Panc1 (cell line): ENCODE measurements around the gene GRK7. TPM values are rescaled to one million over a fixed set of nuclear protein-coding genes. Genes with fewer than 3 reads are reported as not detected.

Experiments
- ATAC-seq: fragments of 200-7000 bp; cut with Tn5 transposase; 2 replicates; pipeline ENCODE4 v1.9.1; 2020; ENCODE audit warnings: mild to moderate bottlenecking, moderate library complexity
- BruUV-seq: library from RNA; stranded (reverse); fragments of 400-500 nt; replicated peaks from 2 replicates; lab custom pipeline; 2021; lab: Mats Ljungman, UMichigan
- CTCF ChIA-PET: fragments of 300-600 bp; sonication (Branson Sonifier 250); formaldehyde crosslinking; loops from one replicate; lab custom pipeline; 2022; ENCODE audit warnings: antibody characterized with exemption; lab: Charles Lee
- POLR2A ChIA-PET: fragments of 300-600 bp; sonication (Branson Sonifier 250); formaldehyde crosslinking; loops from one replicate; lab custom pipeline; 2022; ENCODE audit warnings: antibody characterized with exemption; lab: Charles Lee
- DNase-seq: peaks from one replicate; pipeline ENCODE4 v3.0.0-alpha.2; 2010; ENCODE audit warnings: low read depth, low spot score
- H3K27ac ChIP-seq: 2 replicates; pipeline ENCODE4 v1.5.1; 2011; ENCODE audit warnings: mild to moderate bottlenecking, low read length, inconsistent platforms
- H3K27me3 ChIP-seq: fragments of 200-500 bp; sonication (Bioruptor generic); 2 replicates; pipeline ENCODE4 v1.6.0; 2014; ENCODE audit warnings: low read length, inconsistent platforms; ENCODE audit not compliant: control insufficient read depth, insufficient read depth
- H3K36me3 ChIP-seq: fragments of 200-500 bp; sonication (Bioruptor generic); 2 replicates; pipeline ENCODE4 v1.5.1; 2014; ENCODE audit warnings: inconsistent platforms, mild to moderate bottlenecking, low read length, moderate library complexity; ENCODE audit not compliant: control insufficient read depth, insufficient read depth
- H3K4me1 ChIP-seq: 2 replicates; pipeline ENCODE4 v1.5.1; 2011; ENCODE audit warnings: inconsistent platforms, mild to moderate bottlenecking, low read length, moderate library complexity; ENCODE audit not compliant: control insufficient read depth, insufficient read depth
- H3K4me3 ChIP-seq, 2 experiments: 2 replicates each; pipeline ENCODE4 v1.5.1; 2011 to 2012; ENCODE audit warnings: low read depth in 2 of 2, low read length in 2 of 2, mild to moderate bottlenecking in 2 of 2, inconsistent platforms in 1 of 2, moderate library complexity in 1 of 2
- H3K9me3 ChIP-seq: fragments of 200-500 bp; sonication (Bioruptor generic); 2 replicates; pipeline ENCODE4 v1.5.1; 2014; ENCODE audit warnings: low read depth, mild to moderate bottlenecking, inconsistent platforms, low read length, moderate library complexity; ENCODE audit not compliant: control insufficient read depth, insufficient read depth
- POLR2AphosphoS5 ChIP-seq: IDR thresholded peaks from 2 replicates; pipeline ENCODE4 v1.6.1; 2012; ENCODE audit warnings: mild to moderate bottlenecking, low read depth, low read length, moderate library complexity
- REST ChIP-seq, 2 experiments: IDR thresholded peaks; 2 replicates each; pipeline ENCODE4 v1.6.1; 2011 to 2012; ENCODE audit warnings: low read depth in 2 of 2, control low read depth in 1 of 2, low read length in 1 of 2, mild to moderate bottlenecking in 1 of 2, moderate library complexity in 1 of 2; ENCODE audit not compliant: insufficient read depth in 1 of 2
- SIN3A ChIP-seq: IDR thresholded peaks from 2 replicates; pipeline ENCODE4 v1.6.1; 2012; ENCODE audit warnings: low read depth, mild to moderate bottlenecking, low read length, moderate library complexity, borderline replicate concordance; ENCODE audit not compliant: insufficient read depth
- TCF7L2 ChIP-seq: IDR thresholded peaks from 2 replicates; pipeline ENCODE4 v1.6.1; 2011; ENCODE audit warnings: mild to moderate bottlenecking, low read depth, low read length, inconsistent platforms
- in situ Hi-C: cut with HindIII; loops from 2 replicates; pipeline ENCODE4 v1.10.0; 2016; ENCODE audit warnings: low sequenced_read_pairs, low pct_unique_long_range_greater_than_20kb
- intact Hi-C: fragments of 100-400 bp; cut with micrococcal nuclease; formaldehyde crosslinking; loops from one replicate; pipeline ENCODE4 v1.10.0; 2022; ENCODE audit not compliant: unreplicated experiment
- total RNA-seq: library from RNA; stranded (reverse); gene quantifications from one replicate; pipeline ENCODE4 v1.2.1, GENCODE V29; 2021; ENCODE audit not compliant: unreplicated experiment
- TF ChIP-seq, protein P1 (sequence below): fragments of 450-650 bp; IDR thresholded peaks from 2 replicates; pipeline ENCODE4 v1.5.1; 2017; ENCODE audit warnings: mild to moderate bottlenecking

Gene GRK7
- total RNA-seq, 1 experiment from 2014 or later: 0.10 TPM

GRCh38 chr3:141795276-141795675 lies 32.1 kb downstream of the GRK7 start:
- ATAC-seq: no peak
- TF ChIP-seq REST (IDR thresholded peaks at IDR 0.05; ENCODE audit: insufficient read depth in 1 of 2, low read depth in 2 of 2, low read length in 1 of 2): no peak
- no peak for TF ChIP-seq SIN3A
- no peak for TF ChIP-seq TCF7L2
- no peak overlapping the region for H3K4me3 ChIP-seq
- DNase-seq: no peak
- CTCF ChIA-PET: no interaction called here
- no peaks in the 10 kb centered on the region for H3K27me3 ChIP-seq
- intact Hi-C loops (no loop called here), in situ Hi-C loops (no loop called here)
- H3K4me1 ChIP-seq: no peaks in the 10 kb centered on the region
- no TSS peak for BruUV-seq
- H3K36me3 ChIP-seq: no peaks in the 10 kb centered on the region
- POLR2A ChIA-PET: no interaction called here
- H3K27ac ChIP-seq: no peak overlapping the region
- no peaks in the 10 kb centered on the region for H3K9me3 ChIP-seq

DNA sequence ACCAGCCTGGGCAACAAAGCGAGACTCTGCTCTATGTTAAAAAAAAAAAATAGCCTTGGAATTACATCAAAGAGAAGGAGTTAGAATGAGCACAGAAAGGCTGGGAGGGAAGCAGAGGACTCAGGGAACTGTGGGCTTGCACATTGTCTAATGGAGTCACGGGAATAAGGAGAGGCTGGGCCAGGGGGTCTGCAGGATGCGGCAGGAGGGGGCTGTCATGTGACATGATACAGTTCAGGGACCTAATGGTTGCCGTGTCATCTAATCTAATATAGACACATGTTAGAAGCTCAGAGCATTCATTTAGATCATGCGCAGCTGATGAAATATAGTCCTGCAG lies 32.5 kb downstream of the GRK7 start:
- H3K27me3 ChIP-seq: no peaks in the 10 kb centered on the region
- TF ChIP-seq POLR2AphosphoS5 (no peak), TCF7L2 (no peak), SIN3A (no peak), REST (IDR thresholded peaks at IDR 0.05; ENCODE audit: insufficient read depth in 1 of 2, low read depth in 2 of 2, low read length in 1 of 2) (no peak)
- TF ChIP-seq, protein P1, sequence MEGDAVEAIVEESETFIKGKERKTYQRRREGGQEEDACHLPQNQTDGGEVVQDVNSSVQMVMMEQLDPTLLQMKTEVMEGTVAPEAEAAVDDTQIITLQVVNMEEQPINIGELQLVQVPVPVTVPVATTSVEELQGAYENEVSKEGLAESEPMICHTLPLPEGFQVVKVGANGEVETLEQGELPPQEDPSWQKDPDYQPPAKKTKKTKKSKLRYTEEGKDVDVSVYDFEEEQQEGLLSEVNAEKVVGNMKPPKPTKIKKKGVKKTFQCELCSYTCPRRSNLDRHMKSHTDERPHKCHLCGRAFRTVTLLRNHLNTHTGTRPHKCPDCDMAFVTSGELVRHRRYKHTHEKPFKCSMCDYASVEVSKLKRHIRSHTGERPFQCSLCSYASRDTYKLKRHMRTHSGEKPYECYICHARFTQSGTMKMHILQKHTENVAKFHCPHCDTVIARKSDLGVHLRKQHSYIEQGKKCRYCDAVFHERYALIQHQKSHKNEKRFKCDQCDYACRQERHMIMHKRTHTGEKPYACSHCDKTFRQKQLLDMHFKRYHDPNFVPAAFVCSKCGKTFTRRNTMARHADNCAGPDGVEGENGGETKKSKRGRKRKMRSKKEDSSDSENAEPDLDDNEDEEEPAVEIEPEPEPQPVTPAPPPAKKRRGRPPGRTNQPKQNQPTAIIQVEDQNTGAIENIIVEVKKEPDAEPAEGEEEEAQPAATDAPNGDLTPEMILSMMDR: no peak
- DNase-seq: no peak
- POLR2A ChIA-PET: interaction anchor here (0.5 kb wide), 1 partner anchor 176 kb away, joined by 3 read pairs; no protein-coding TSS in a partner anchor
- no peak overlapping the region for H3K4me3 ChIP-seq
- H3K4me1 ChIP-seq: no peaks in the 10 kb centered on the region
- intact Hi-C loops (no loop called here), in situ Hi-C loops (no loop called here)
- CTCF ChIA-PET: no interaction called here
- H3K36me3 ChIP-seq: no peaks in the 10 kb centered on the region
- H3K27ac ChIP-seq: no peak overlapping the region
- BruUV-seq: no TSS peak
- H3K9me3 ChIP-seq: no peaks in the 10 kb centered on the region
- ATAC-seq: no peak
